Measurements from ENCODE around the gene OR13C9.

The OR13C9 gene

DNA sequence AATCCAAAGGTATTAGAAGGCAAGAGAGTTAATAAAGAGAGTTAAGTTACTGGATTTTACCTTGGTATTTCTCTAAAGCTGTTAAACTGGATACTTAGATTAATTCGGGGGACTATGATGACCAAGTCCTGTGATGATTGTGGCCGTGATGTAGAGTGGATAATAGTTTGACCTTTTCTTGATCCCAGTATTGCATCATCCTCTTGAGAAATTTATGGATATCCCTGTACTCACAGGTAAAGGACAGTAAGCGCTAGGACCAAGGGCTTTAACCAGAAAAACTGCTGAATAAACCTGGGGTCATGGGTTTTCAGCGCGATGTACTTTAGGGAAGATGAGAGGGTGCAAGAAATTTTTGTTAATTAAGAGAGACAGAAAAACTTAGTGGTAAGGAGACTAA, 40.7 kb downstream of the OR13C9 start:
- Mint-ChIP-seq H3K9me3 (peaks cover 11% of the 10 kb centered on the region), H3K27me3 (peaks cover 2% of the 10 kb centered on the region), H3K27ac (no peak overlapping the region), H3K36me3 (no peaks in the 10 kb centered on the region), H3K4me1 (no peaks in the 10 kb centered on the region), H3K4me3 (no peak overlapping the region)

DNA sequence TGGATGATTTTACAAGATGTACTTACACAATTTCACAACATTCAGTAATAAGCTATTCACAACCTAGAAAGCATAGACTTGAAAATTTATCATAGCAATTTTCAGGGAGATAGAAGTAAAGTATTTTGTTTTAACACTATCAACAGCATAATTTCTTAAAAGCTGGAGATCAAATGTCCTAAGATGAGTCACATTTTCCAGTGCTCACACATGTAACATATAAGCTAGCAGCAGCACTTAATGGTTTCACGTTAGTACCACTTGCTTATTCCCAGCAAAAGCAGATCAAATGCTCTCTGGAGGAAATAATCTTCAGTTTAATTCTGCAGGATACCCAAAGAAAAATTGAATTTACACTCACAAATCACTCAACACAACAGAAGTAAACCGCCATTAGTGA, 42.5 kb downstream of the OR13C9 start:
- Mint-ChIP-seq H3K36me3 (no peaks in the 10 kb centered on the region), H3K4me3 (no peak overlapping the region), H3K4me1 (no peaks in the 10 kb centered on the region), H3K9me3 (peaks cover 13% of the 10 kb centered on the region), H3K27ac (no peak overlapping the region), H3K27me3 (no peaks in the 10 kb centered on the region)

DNA sequence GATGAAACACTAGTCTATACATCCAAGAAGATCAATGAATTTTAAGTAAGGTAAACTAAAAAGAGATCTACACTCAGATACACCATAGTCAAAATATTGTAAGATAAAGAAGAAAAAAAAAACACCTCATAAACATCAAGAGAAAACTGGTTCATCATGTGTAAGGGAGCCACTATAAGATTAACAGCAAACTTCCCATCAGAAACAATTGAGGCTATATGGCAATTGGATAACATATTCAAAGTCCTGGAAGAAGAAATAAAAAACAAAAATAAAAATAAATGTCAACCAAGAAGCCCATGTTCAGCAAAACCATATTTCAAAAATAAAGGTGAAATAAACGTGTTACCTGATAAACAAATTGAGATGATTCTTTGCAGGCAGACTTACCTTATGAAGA, 45.4 kb downstream of the OR13C9 start:
- no peaks in the 10 kb centered on the region for H3K4me1 Mint-ChIP-seq
- H3K27me3 Mint-ChIP-seq = peaks cover 1% of the 10 kb centered on the region
- H3K27ac Mint-ChIP-seq = no peak overlapping the region
- no peaks in the 10 kb centered on the region for H3K36me3 Mint-ChIP-seq
- peaks cover 13% of the 10 kb centered on the region for H3K9me3 Mint-ChIP-seq
- no peak overlapping the region for H3K4me3 Mint-ChIP-seq

DNA sequence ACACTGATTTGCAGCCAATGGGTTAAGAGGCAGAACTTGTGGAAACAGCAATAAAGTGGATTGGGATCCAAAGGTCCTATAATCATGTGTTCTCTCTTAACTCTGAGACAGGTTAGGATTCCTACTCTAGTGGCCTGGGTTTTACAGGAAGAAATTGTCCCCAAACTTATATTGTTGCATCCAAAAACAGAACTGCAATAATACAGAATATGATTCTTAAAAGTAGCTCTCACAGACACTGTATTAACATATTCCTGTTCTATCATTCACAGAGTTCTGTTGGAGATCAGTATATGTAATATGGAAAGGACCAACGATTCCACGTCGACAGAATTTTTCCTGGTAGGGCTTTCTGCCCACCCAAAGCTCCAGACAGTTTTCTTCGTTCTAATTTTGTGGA, 49.1 kb downstream of the OR13C9 start, which contains the start of gene OR13C8:
TSS of gene OR13C8 (plus strand) at position 301 of the 400 bp plus-strand sequence. CDS start at position 301, 0 bp downstream.
- H3K27me3 Mint-ChIP-seq = peaks cover 1% of the 10 kb centered on the region
- no peaks in the 10 kb centered on the region for H3K4me1 Mint-ChIP-seq
- H3K27ac Mint-ChIP-seq = no peak within 1 kb of the TSS
- no peak within 1 kb of the TSS for H3K4me3 Mint-ChIP-seq
- H3K36me3 Mint-ChIP-seq = no peaks in the 10 kb centered on the region
- peaks cover 9% of the 10 kb centered on the region for H3K9me3 Mint-ChIP-seq
